SKM-1 (cell line): Measurements from ENCODE around the gene TCF4.

ENCODE experiments used
- DNase-seq: peaks from one replicate; lab custom pipeline; 2025; ENCODE audit not compliant: unreplicated experiment; lab: John Stamatoyannopoulos, UW

The TCF4 gene

GRCh38 chr18:55396267-55396905, 191.6 kb downstream of the TCF4 start:
- no peak for DNase-seq

- no peak for DNase-seq
These were observed 192.2 kb downstream of the TCF4 start for GRCh38 chr18:55395799-55396198.

- no peak for DNase-seq
These were observed 197.1 kb downstream of the TCF4 start for GRCh38 chr18:55390898-55391297.

- DNase-seq: no peak
These were observed 200.6 kb downstream of the TCF4 start for GRCh38 chr18:55387139-55387984.

- no peak for DNase-seq
These were observed 201.4 kb downstream of the TCF4 start for GRCh38 chr18:55386545-55386944.

GRCh38 chr18:55385770-55386169, 202.2 kb downstream of the TCF4 start:
- no peak for DNase-seq

GRCh38 chr18:55384551-55385275, 203.3 kb downstream of the TCF4 start:
- peak; percentile 23 for DNase-seq

GRCh38 chr18:55384115-55384514, 203.9 kb downstream of the TCF4 start:
- DNase-seq: no peak

- no peak for DNase-seq
These were observed 205.7 kb downstream of the TCF4 start for GRCh38 chr18:55382277-55382805.

GRCh38 chr18:55381277-55381676, 206.7 kb downstream of the TCF4 start:
- no peak for DNase-seq

GRCh38 chr18:55380589-55380988, 207.4 kb downstream of the TCF4 start:
- no peak for DNase-seq

GRCh38 chr18:55376387-55376786, 211.6 kb downstream of the TCF4 start:
- DNase-seq: no peak

GRCh38 chr18:55375930-55376329, 212.1 kb downstream of the TCF4 start:
- no peak for DNase-seq

GRCh38 chr18:55374741-55375140, 213.3 kb downstream of the TCF4 start:
- no peak for DNase-seq

GRCh38 chr18:55372209-55372608, 215.8 kb downstream of the TCF4 start:
- DNase-seq: no peak

GRCh38 chr18:55370936-55371335, 217.1 kb downstream of the TCF4 start:
- DNase-seq: no peak

- DNase-seq: no peak
These were observed 218.6 kb downstream of the TCF4 start for GRCh38 chr18:55369346-55369745.

GRCh38 chr18:55365342-55365741, 222.7 kb downstream of the TCF4 start:
- no peak for DNase-seq

- no peak for DNase-seq
These were observed 225.7 kb downstream of the TCF4 start for GRCh38 chr18:55362303-55362702.

GRCh38 chr18:55361492-55362250, 226.3 kb downstream of the TCF4 start:
- DNase-seq: no peak

- no peak for DNase-seq
These were observed 227.9 kb downstream of the TCF4 start for GRCh38 chr18:55360061-55360460.
